LNCAP (cell line): ENCODE results near the gene ADPGK.

ENCODE experiments used
- CTCF ChIP-seq: fragments of 450-650 bp; IDR thresholded peaks from 2 replicates; pipeline ENCODE4 v1.5.1; 2017; ENCODE audit warnings: mild to moderate bottlenecking

The ADPGK gene

GRCh38 chr15:72737723-72738122 lies 45.8 kb downstream of the ADPGK start:
- no peak for TF ChIP-seq CTCF

- no peak for TF ChIP-seq CTCF
Measured at GRCh38 chr15:72737061-72737460, 46.5 kb downstream of the ADPGK start.

GRCh38 chr15:72735111-72735510 lies 48.4 kb downstream of the ADPGK start:
- no peak for TF ChIP-seq CTCF

- no peak for TF ChIP-seq CTCF
Measured at GRCh38 chr15:72733941-72734738, 49.4 kb downstream of the ADPGK start.

- TF ChIP-seq CTCF = no peak
Measured at GRCh38 chr15:72732516-72732915, 51.0 kb downstream of the ADPGK start.

- no peak for TF ChIP-seq CTCF
Measured at GRCh38 chr15:72732086-72732485, 51.5 kb downstream of the ADPGK start.

- no peak for TF ChIP-seq CTCF
Measured at GRCh38 chr15:72728821-72729220, 54.7 kb downstream of the ADPGK start.

- no peak for TF ChIP-seq CTCF
Measured at GRCh38 chr15:72727154-72727553, 56.4 kb downstream of the ADPGK start.
